ENCODE results near the gene LEO1. TPM values are rescaled to one million over a fixed set of nuclear protein-coding genes. Genes with fewer than 3 reads are reported as not detected.

LEO1 gene
- total RNA-seq, 1 experiment from 2014 or later, result 28.4 TPM

- TF ChIP-seq ZNF532 (CRISPR knock-in tag; IDR thresholded peaks at IDR 0.05; ENCODE audit: borderline replicate concordance), result no peak
- TF ChIP-seq ATF6 (CRISPR knock-in tag; IDR thresholded peaks at IDR 0.05), result no peak
- no peak for TF ChIP-seq TCF7 (CRISPR knock-in tag; IDR thresholded peaks at IDR 0.05; ENCODE audit: low read depth)
- no peak for TF ChIP-seq CDX4 (CRISPR knock-in tag; IDR thresholded peaks at IDR 0.05; ENCODE audit: borderline replicate concordance)
- no peak for TF ChIP-seq AR (CRISPR knock-in tag; IDR thresholded peaks at IDR 0.05)
- TF ChIP-seq FOXP4 (CRISPR knock-in tag; IDR thresholded peaks at IDR 0.05), result peak; percentile 47; the same call in 1 of the 2 replicates
- TF ChIP-seq MYBL2 (CRISPR knock-in tag; IDR thresholded peaks at IDR 0.05), result peak; percentile 33; the same call in 1 of the 2 replicates
- no peak for TF ChIP-seq PRDM15 (CRISPR knock-in tag; IDR thresholded peaks at IDR 0.05)
- TF ChIP-seq ZNF512 (CRISPR knock-in tag; IDR thresholded peaks at IDR 0.05; ENCODE audit: borderline replicate concordance), result no peak
- TF ChIP-seq ETV6 (CRISPR knock-in tag; IDR thresholded peaks at IDR 0.05), result no peak; the same call in none of the 2 replicates
- TF ChIP-seq JAZF1 (CRISPR knock-in tag; IDR thresholded peaks at IDR 0.05), result no peak
- TF ChIP-seq ZNF232 (CRISPR knock-in tag; IDR thresholded peaks at IDR 0.05), result no peak
- TF ChIP-seq ZBTB21 (CRISPR knock-in tag; IDR thresholded peaks at IDR 0.05; ENCODE audit: borderline replicate concordance), result no peak; the same call in 1 of the 2 replicates
- TF ChIP-seq FOXK1 (CRISPR knock-in tag; IDR thresholded peaks at IDR 0.05), result no peak; the same call in 1 of the 2 replicates
- TF ChIP-seq GABPB1 (CRISPR knock-in tag; IDR thresholded peaks at IDR 0.05), result 0 out of 2 replicates have a peak, but pooled peaks have one; percentile 59
- no peak for TF ChIP-seq MXD4 (CRISPR knock-in tag; IDR thresholded peaks at IDR 0.05; ENCODE audit: borderline replicate concordance)
- TF ChIP-seq HMGXB4 (CRISPR knock-in tag; IDR thresholded peaks at IDR 0.05), result peak; percentile 37; the same call in 1 of the 2 replicates
- TF ChIP-seq ZNF396 (CRISPR knock-in tag; IDR thresholded peaks at IDR 0.05; ENCODE audit: borderline replicate concordance), result no peak
These were observed 47.3 kb upstream of the LEO1 start, which contains the start of gene MAPK6 (continued) for GRCh38 chr15:52018693-52019393.

Data from WTC11 (cell line).